Gastrocnemius medialis (tissue), 4 donors: Measurements from ENCODE around the gene ATP6V1G2. TPM values are rescaled to one million over a fixed set of nuclear protein-coding genes. Genes with fewer than 3 reads are reported as not detected.
A peak's percentile ranks its signal among the peaks of the same experiment; 100 is the strongest.

Source experiments
- ATAC-seq, 2 donors: fragments of 150-250 bp; one replicate each; pipeline ENCODE4 v1.9.1; 2016
- DNase-seq, 2 donors: peaks; one replicate each; pipeline ENCODE4 v3.0.0-alpha.2; 2019
- H3K27ac ChIP-seq, 4 donors: fragments of 200-600 bp; sonication (generic); 1 replicate in 1 of 4; 2 replicates in 3 of 4; pipeline ENCODE4 v1.5.1; 2016 to 2018; ENCODE audit warnings: mild to moderate bottlenecking in 2 of 4, moderate library complexity in 1 of 4
- H3K27me3 ChIP-seq, 3 donors: fragments of 200-600 bp; sonication (generic) in 2 of 3; 1 replicate in 1 of 3; 2 replicates in 2 of 3; pipeline versions ENCODE4 v1.5.1 to v1.6.0; 2016 to 2019; ENCODE audit warnings: mild to moderate bottlenecking in 1 of 3, moderate library complexity in 1 of 3
- H3K36me3 ChIP-seq, 2 donors: fragments of 200-600 bp; sonication (generic) in 1 of 2; one replicate each; pipeline ENCODE4 v1.5.1; 2017 to 2018
- H3K4me1 ChIP-seq, 2 donors: fragments of 200-600 bp; sonication (generic) in 1 of 2; one replicate each; pipeline ENCODE4 v1.5.1; 2016 to 2017; ENCODE audit warnings: mild to moderate bottlenecking in 2 of 2
- H3K4me3 ChIP-seq, 4 donors: fragments of 200-600 bp; sonication (generic) in 3 of 4; 1 replicate in 1 of 4; 2 replicates in 3 of 4; pipeline ENCODE4 v1.5.1; 2016 to 2019; ENCODE audit warnings: mild to moderate bottlenecking in 2 of 4
- H3K9me3 ChIP-seq, 3 donors: fragments of 200-600 bp; sonication (generic) in 2 of 3; 1 replicate in 1 of 3; 2 replicates in 2 of 3; pipeline ENCODE4 v1.5.1; 2016 to 2019
- CTCF ChIP-seq, 5 experiments: fragments of 450-650 bp in 3 of 5; fragments of 200-600 bp in 2 of 5; sonication (generic) in 2 of 5; IDR thresholded peaks in 4 of 5; conservative IDR thresholded peaks in 1 of 5; 1 replicate in 4 of 5; 2 replicates in 1 of 5; pipeline ENCODE4 v1.5.1; 2016 to 2019; ENCODE audit warnings: antibody characterized with exemption in 5 of 5, mild to moderate bottlenecking in 3 of 5, moderate library complexity in 3 of 5
- POLR2A ChIP-seq, 2 donors: fragments of 450-650 bp; IDR thresholded peaks; one replicate each; pipeline ENCODE4 v1.6.1; 2017; ENCODE audit warnings: antibody characterized with exemption in 2 of 2, mild to moderate bottlenecking in 2 of 2, moderate library complexity in 2 of 2
- in situ Hi-C, 4 donors: fragments of 200-750 bp; cut with MboI; loops; one replicate each; pipeline versions ENCODE4 v1.15.0 to v1.8.0; 2017; ENCODE audit warnings: low sequenced_read_pairs in 4 of 4
- intact Hi-C: fragments of 100-400 bp; cut with DNase I; formaldehyde crosslinking; loops from one replicate; pipeline ENCODE4 v1.15.1; 2023; ENCODE audit warnings: low total_unique reads
- total RNA-seq, 4 donors: library from RNA; depleted of rRNA; stranded (reverse); fragments of >200 nt; gene quantifications; one replicate each; pipeline versions ENCODE4 v1.1.0 to v1.2.3, GENCODE V29; 2016

The ATP6V1G2 gene
- total RNA-seq, 4 donors from 2014 or later = 0.46 to 1.8 (median 1.1) TPM

DNA sequence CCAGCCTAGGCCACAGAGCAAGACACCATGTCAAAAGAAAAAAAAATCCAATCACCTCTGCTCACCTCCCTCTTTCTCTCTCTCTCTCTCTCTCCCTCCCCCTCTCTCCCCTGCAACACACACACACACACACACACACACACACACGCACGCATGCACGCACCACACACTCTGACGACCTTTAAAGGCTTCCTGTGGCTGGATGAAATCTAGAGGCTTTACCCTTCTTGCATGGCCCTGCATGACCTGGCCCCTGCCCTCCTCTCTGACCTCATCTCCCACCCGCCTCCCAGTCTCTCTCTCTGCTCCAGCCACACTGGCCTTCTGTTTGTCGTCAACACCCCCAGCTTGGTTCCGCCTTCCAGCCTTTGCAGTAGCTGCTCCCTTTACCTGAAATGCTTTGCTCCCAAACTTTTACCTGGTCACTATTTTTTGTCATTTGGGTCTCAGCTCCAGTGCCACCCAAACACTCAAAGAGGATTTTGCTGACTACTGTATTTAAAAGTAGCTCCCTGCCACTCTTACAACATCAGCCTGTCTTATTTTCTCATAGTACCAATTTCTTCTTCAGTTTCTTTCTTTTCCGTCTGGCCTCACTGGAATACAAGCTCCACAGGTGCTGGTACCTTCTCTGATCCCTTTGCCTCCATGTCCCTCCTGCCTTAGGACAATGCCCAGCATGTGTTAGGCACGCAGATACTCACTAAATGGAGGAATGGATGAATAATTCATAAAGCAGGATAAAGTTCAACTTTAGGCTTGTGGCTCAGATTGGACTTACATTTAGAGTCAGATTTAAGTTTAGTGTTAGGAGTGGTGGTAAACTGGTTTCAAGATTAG is 21.3 kb upstream of the ATP6V1G2 start:
- no peak for DNase-seq
- in situ Hi-C loops = no loop called here
- H3K36me3 ChIP-seq = no peaks in the 10 kb centered on the region

DNA sequence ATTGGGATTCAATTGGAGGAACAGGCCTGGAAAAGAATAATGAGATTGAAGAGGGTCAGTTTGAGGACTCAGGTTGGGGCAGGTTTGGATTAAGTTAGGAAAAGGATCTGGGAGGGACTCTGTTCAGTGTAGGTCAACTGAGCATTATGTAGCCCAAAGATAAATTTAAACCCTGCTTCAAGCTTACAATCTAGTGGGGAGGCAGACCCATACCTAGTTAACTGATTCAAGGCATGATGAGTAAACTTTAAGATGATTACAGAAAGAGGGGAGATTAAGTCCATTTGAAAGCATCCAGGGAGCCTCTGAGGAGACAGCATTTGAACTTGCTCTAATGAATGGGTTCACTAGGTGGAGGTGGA is 14.3 kb upstream of the ATP6V1G2 start:
- in situ Hi-C loops = no loop called here
- ATAC-seq = no peak
- H3K4me1 ChIP-seq = peaks cover 14 to 29% of the 10 kb centered on the region in 2 donors
- peak overlapping the region in 3 of 4 donors; percentile 51 to 64 (median 59) for H3K27ac ChIP-seq
- H3K27me3 ChIP-seq = no peaks in the 10 kb centered on the region
- intact Hi-C loops = no loop called here
- H3K4me3 ChIP-seq = no peak overlapping the region
- no peak for DNase-seq
- H3K36me3 ChIP-seq = peaks cover 0 to 24% of the 10 kb centered on the region in 2 donors
- no peaks in the 10 kb centered on the region for H3K9me3 ChIP-seq
- TF ChIP-seq POLR2A (IDR thresholded peaks at IDR 0.05) (no peak), CTCF (IDR thresholded peaks at IDR 0.05 in 4 of 5, conservative IDR thresholded peaks at IDR 0.05 in 1 of 5) (no peak)

More for the DNA sequence above, 21.3 kb upstream of the ATP6V1G2 start:
- H3K27ac ChIP-seq = no peak overlapping the region
- intact Hi-C loops = no loop called here
- H3K9me3 ChIP-seq = no peaks in the 10 kb centered on the region
- no peak for TF ChIP-seq CTCF (IDR thresholded peaks at IDR 0.05 in 4 of 5, conservative IDR thresholded peaks at IDR 0.05 in 1 of 5)
- TF ChIP-seq POLR2A (IDR thresholded peaks at IDR 0.05) = no peak
- no peaks in the 10 kb centered on the region for H3K4me1 ChIP-seq
- no peak overlapping the region for H3K4me3 ChIP-seq
- no peaks in the 10 kb centered on the region for H3K27me3 ChIP-seq
- no peak for ATAC-seq

DNA sequence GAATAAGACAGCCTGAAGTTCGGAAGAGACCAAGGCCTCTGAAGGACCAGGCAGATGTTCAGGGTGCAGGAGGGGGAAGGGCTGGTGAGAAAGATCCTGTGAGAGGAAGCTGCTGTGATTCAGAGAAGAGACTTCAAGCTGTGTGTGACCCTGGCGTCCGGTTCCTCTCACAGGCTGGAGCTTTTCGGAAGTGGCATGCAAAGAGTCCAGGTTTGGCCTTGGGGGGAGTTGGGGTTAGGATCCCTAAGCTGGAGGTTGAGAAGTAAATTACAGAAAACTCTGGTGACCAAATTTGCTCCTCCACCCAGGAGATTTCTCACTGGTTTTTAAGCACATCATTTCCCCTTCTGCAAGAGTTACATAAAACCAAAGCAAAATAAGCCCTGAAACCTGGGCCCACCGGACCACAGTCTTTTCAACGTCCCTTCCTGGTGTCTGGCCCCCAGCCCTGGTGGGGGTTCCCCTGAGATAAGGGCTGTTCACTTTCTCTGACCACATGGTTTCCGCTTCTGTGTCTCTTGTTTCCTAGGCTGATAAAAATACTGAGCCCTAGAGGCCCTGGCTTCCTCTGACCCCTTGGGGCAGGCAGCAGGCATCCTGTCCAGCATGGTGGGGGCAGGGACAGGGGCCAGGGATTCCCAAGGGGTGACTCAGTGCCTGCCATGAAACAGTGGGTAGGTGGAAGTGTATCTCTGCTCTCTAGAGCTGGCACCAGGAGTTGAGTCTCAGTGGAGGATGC is 13.7 kb upstream of the ATP6V1G2 start:
- Histone ChIP-seq H3K36me3 (peaks cover 0 to 24% of the 10 kb centered on the region in 2 donors), H3K9me3 (no peaks in the 10 kb centered on the region), H3K27ac (peak overlapping the region; percentile 16 to 64 (median 58)), H3K4me3 (no peak overlapping the region), H3K4me1 (peaks cover 14 to 29% of the 10 kb centered on the region in 2 donors), H3K27me3 (no peaks in the 10 kb centered on the region)
- DNase-seq (peak in 1 of 2 donors; percentile 39), ATAC-seq (peak; percentile 48 to 68)
- intact Hi-C loops = no loop called here
- in situ Hi-C loops = no loop called here
- no peak for TF ChIP-seq POLR2A (IDR thresholded peaks at IDR 0.05)

GRCh38 chr6:31559606-31559957 is 13.2 kb upstream of the ATP6V1G2 start:
- H3K27me3 ChIP-seq = no peaks in the 10 kb centered on the region
- peaks cover 14 to 29% of the 10 kb centered on the region in 2 donors for H3K4me1 ChIP-seq
- TF ChIP-seq POLR2A (IDR thresholded peaks at IDR 0.05) = no peak
- TF ChIP-seq CTCF (IDR thresholded peaks at IDR 0.05 in 4 of 5, conservative IDR thresholded peaks at IDR 0.05 in 1 of 5) = no peak
- H3K9me3 ChIP-seq = no peaks in the 10 kb centered on the region
- intact Hi-C loops (no loop called here), in situ Hi-C loops (no loop called here)
- peaks cover 0 to 24% of the 10 kb centered on the region in 2 donors for H3K36me3 ChIP-seq
- ATAC-seq (no peak), DNase-seq (no peak)
- peak overlapping the region; percentile 16 to 64 (median 58) for H3K27ac ChIP-seq
- no peak overlapping the region for H3K4me3 ChIP-seq
